Fibroblast of lung (primary cell): ENCODE measurements around the gene ARHGEF12. TPM values are rescaled to one million over a fixed set of nuclear protein-coding genes. Genes with fewer than 3 reads are reported as not detected.

Source experiments
- DNase-seq, 2 donors: peaks; one replicate each; pipeline versions ENCODE4 v3.0.0 to v3.0.0-alpha.2; 2010; ENCODE audit warnings: low read depth in 2 of 2
- H2AFZ ChIP-seq: 2 replicates; pipeline ENCODE4 v1.5.1; 2012; ENCODE audit warnings: low read length, control low read depth, inconsistent platforms
- H3K27ac ChIP-seq: 2 replicates; pipeline ENCODE4 v1.5.1; 2011; ENCODE audit warnings: low read length, control low read depth; ENCODE audit not compliant: insufficient read depth
- H3K27me3 ChIP-seq: 2 replicates; pipeline ENCODE4 v1.5.1; 2011; ENCODE audit warnings: mild to moderate bottlenecking, low read length; ENCODE audit not compliant: control insufficient read depth, insufficient read depth
- H3K36me3 ChIP-seq: 2 replicates; pipeline ENCODE4 v1.5.1; 2011; ENCODE audit warnings: low read length; ENCODE audit not compliant: control insufficient read depth, insufficient read depth
- H3K4me1 ChIP-seq: 2 replicates; pipeline ENCODE4 v1.5.1; 2011; ENCODE audit warnings: low read length; ENCODE audit not compliant: control insufficient read depth, insufficient read depth; ENCODE audit errors: extremely low read depth
- H3K4me2 ChIP-seq: 2 replicates; pipeline ENCODE4 v1.5.1; 2011; ENCODE audit warnings: low read length, control low read depth; ENCODE audit not compliant: insufficient read depth; ENCODE audit errors: extremely low read depth
- H3K4me3 ChIP-seq, 4 experiments: fragments of 200-600 bp in 1 of 4; sonication (generic) in 1 of 4; replicated peaks in 1 of 4; 2 replicates each; pipeline ENCODE4 v1.5.1; 2011 to 2016; ENCODE audit warnings: low read length in 4 of 4, low read depth in 3 of 4, mild to moderate bottlenecking in 3 of 4, control low read depth in 2 of 4, inconsistent platforms in 1 of 4, mixed read lengths in 1 of 4; ENCODE audit not compliant: insufficient read depth in 1 of 4; ENCODE audit errors: control extremely low read depth in 1 of 4
- H3K79me2 ChIP-seq: 2 replicates; pipeline ENCODE4 v1.5.1; 2012; ENCODE audit warnings: mild to moderate bottlenecking, low read length, inconsistent platforms; ENCODE audit not compliant: control insufficient read depth, insufficient read depth
- H3K9ac ChIP-seq: 2 replicates; pipeline ENCODE4 v1.5.1; 2011; ENCODE audit warnings: mild to moderate bottlenecking, low read length, control low read depth; ENCODE audit not compliant: insufficient read depth
- H3K9me3 ChIP-seq: 2 replicates; pipeline ENCODE4 v1.5.1; 2012; ENCODE audit warnings: low read depth, low read length; ENCODE audit not compliant: control insufficient read depth, insufficient read depth
- H4K20me1 ChIP-seq: 2 replicates; pipeline ENCODE4 v1.5.1; 2011; ENCODE audit warnings: low read length; ENCODE audit not compliant: control insufficient read depth, insufficient read depth; ENCODE audit errors: extremely low read depth
- EZH2 ChIP-seq: IDR thresholded peaks from 2 replicates; pipeline ENCODE4 v1.5.1; 2012; ENCODE audit warnings: low read length, control low read depth, mild to moderate bottlenecking; ENCODE audit errors: missing control alignments
- polyA plus RNA-seq, 2 donors: library from polyadenylated mRNA; depleted of rRNA in 1 of 2; stranded (reverse) in 1 of 2; unstranded in 1 of 2; fragments of >200 nt; gene quantifications; 2 replicates each; pipeline ENCODE4 v1.2.1, GENCODE V29; 2011 to 2012; ENCODE audit warnings: missing spikeins in 1 of 2
- total RNA-seq: library from RNA; depleted of rRNA; stranded (reverse); fragments of >200 nt; gene quantifications from 2 replicates; pipeline ENCODE4 v1.2.1, GENCODE V29; 2014
- TF ChIP-seq, protein P1 (sequence below), 2 donors: IDR thresholded peaks in 1 of 2; conservative IDR thresholded peaks in 1 of 2; 1 replicate in 1 of 2; 2 replicates in 1 of 2; pipeline ENCODE4 v1.5.1; 2011 to 2012; ENCODE audit warnings: low read length in 2 of 2, control low read depth in 1 of 2, inconsistent platforms in 1 of 2, low read depth in 1 of 2, mild to moderate bottlenecking in 1 of 2

ARHGEF12 gene
- total and polyA plus RNA-seq, 2 donors (not counting 1 experiment from before 2014, with no cell fraction given): 63.1 to 141 TPM

DNA sequence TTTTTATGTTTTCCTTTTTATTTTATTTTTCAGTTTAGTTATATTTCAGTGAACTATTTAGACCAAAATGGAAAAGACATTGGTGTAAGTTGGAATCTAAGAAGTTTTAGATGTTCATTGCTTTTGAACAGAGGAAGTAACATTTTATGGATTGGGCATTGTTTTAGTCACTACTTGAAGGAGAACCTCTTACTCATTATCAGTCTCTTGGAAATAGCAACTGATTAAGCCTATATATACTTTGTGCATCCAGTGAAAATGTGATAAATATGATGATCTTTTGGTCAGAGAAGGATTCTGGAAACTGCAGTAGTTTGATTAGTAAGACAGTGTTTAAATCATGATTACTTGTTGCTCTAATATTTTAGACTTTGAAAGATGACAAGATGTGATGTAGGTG, 14.4 kb downstream of the ARHGEF12 start:
- Histone ChIP-seq H3K36me3 (no peaks in the 10 kb centered on the region), H3K27me3 (no peaks in the 10 kb centered on the region), H4K20me1 (peaks cover 3% of the 10 kb centered on the region), H3K27ac (no peak overlapping the region), H3K9me3 (no peaks in the 10 kb centered on the region), H3K4me2 (no peak overlapping the region), H3K79me2 (peaks cover 94% of the 10 kb centered on the region), H3K9ac (no peak overlapping the region), H2AFZ (no peak overlapping the region), H3K4me3 (no peak overlapping the region), H3K4me1 (peaks cover 16% of the 10 kb centered on the region)
- TF ChIP-seq EZH2: no peak
- TF ChIP-seq, protein P1, sequence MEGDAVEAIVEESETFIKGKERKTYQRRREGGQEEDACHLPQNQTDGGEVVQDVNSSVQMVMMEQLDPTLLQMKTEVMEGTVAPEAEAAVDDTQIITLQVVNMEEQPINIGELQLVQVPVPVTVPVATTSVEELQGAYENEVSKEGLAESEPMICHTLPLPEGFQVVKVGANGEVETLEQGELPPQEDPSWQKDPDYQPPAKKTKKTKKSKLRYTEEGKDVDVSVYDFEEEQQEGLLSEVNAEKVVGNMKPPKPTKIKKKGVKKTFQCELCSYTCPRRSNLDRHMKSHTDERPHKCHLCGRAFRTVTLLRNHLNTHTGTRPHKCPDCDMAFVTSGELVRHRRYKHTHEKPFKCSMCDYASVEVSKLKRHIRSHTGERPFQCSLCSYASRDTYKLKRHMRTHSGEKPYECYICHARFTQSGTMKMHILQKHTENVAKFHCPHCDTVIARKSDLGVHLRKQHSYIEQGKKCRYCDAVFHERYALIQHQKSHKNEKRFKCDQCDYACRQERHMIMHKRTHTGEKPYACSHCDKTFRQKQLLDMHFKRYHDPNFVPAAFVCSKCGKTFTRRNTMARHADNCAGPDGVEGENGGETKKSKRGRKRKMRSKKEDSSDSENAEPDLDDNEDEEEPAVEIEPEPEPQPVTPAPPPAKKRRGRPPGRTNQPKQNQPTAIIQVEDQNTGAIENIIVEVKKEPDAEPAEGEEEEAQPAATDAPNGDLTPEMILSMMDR (conservative IDR thresholded peaks at IDR 0.05 in 1 of 2, IDR thresholded peaks at IDR 0.05 in 1 of 2; ENCODE audit: low read depth in 1 of 2, low read length in 2 of 2): no peak
- no peak for DNase-seq

DNA sequence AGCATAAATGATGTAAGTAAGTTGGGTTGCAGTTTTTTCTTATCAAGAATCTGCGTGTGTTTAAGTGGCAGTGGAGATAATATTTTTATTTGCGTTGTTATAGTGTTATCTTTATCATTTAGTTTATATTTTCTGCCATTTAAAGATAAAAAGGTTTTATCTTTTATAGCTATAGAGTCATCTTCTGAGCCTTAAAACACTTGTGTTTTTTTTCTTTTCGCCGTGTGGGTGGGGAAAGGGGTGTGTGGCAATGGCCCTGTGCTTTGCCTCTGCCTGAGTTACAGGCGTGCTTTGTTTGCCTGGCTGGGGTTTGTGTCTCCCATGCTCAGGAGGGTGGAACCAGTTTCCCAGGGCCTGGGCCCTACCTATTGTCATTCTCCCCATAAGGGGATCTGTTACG, 16.2 kb downstream of the ARHGEF12 start:
- no peaks in the 10 kb centered on the region for H3K27me3 ChIP-seq
- H3K4me1 ChIP-seq: peaks cover 10% of the 10 kb centered on the region
- H3K79me2 ChIP-seq: peaks cover 94% of the 10 kb centered on the region
- no peak overlapping the region for H2AFZ ChIP-seq
- H3K4me3 ChIP-seq: no peak overlapping the region
- no peak overlapping the region for H3K27ac ChIP-seq
- H3K9me3 ChIP-seq: no peaks in the 10 kb centered on the region
- TF ChIP-seq EZH2: no peak
- TF ChIP-seq, protein P1 (conservative IDR thresholded peaks at IDR 0.05 in 1 of 2, IDR thresholded peaks at IDR 0.05 in 1 of 2; ENCODE audit: low read depth in 1 of 2, low read length in 2 of 2): no peak
- no peak overlapping the region for H3K4me2 ChIP-seq
- DNase-seq: no peak
- no peak overlapping the region for H3K9ac ChIP-seq
- H4K20me1 ChIP-seq: no peaks in the 10 kb centered on the region
- no peaks in the 10 kb centered on the region for H3K36me3 ChIP-seq

DNA sequence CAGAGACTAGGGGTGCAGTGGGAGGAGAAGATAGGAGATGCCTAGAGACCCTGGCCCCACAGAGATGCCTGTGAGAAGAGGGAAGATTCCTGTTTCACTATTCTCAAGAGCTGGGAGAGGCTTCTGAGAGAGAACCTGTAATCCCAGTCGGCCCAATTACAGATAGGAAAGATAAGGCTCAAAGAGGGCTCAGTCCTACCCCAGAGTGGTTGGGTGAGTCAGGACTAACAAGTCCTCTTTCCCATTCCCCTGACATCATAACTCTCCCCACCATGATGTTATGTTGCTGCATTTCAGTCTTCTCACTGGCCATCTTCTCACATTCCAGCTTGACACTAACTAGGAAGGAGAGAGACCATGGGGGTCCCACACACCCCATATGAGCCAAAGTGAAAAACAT, 17.9 kb downstream of the ARHGEF12 start:
- no peaks in the 10 kb centered on the region for H3K36me3 ChIP-seq
- H2AFZ ChIP-seq: no peak overlapping the region
- H3K4me3 ChIP-seq: no peak overlapping the region
- peaks cover 9% of the 10 kb centered on the region for H3K4me1 ChIP-seq
- H3K9me3 ChIP-seq: no peaks in the 10 kb centered on the region
- DNase-seq: peak in 1 of 2 donors; percentile 41
- H3K4me2 ChIP-seq: no peak overlapping the region
- H4K20me1 ChIP-seq: no peaks in the 10 kb centered on the region
- H3K27ac ChIP-seq: no peak overlapping the region
- no peaks in the 10 kb centered on the region for H3K27me3 ChIP-seq
- no peak overlapping the region for H3K9ac ChIP-seq
- H3K79me2 ChIP-seq: peaks cover 95% of the 10 kb centered on the region
- TF ChIP-seq, protein P1 (conservative IDR thresholded peaks at IDR 0.05 in 1 of 2, IDR thresholded peaks at IDR 0.05 in 1 of 2; ENCODE audit: low read depth in 1 of 2, low read length in 2 of 2): no peak
- TF ChIP-seq EZH2: no peak
